GM12801 (cell line): ENCODE data around the gene PCDHA12.

Experiments used
- CTCF ChIP-seq: IDR thresholded peaks from one replicate; pipeline ENCODE4 v1.5.1; 2011; ENCODE audit warnings: control low read depth; ENCODE audit not compliant: insufficient read length; ENCODE audit errors: extremely low read depth

The PCDHA12 gene

GRCh38 chr5:140875085-140876065, at the start of gene PCDHA12:
TSS of gene PCDHA12 (plus strand) at chr5:140875308. CDS start at chr5:140875473, 165 bp downstream.
- no peak for TF ChIP-seq CTCF

DNA sequence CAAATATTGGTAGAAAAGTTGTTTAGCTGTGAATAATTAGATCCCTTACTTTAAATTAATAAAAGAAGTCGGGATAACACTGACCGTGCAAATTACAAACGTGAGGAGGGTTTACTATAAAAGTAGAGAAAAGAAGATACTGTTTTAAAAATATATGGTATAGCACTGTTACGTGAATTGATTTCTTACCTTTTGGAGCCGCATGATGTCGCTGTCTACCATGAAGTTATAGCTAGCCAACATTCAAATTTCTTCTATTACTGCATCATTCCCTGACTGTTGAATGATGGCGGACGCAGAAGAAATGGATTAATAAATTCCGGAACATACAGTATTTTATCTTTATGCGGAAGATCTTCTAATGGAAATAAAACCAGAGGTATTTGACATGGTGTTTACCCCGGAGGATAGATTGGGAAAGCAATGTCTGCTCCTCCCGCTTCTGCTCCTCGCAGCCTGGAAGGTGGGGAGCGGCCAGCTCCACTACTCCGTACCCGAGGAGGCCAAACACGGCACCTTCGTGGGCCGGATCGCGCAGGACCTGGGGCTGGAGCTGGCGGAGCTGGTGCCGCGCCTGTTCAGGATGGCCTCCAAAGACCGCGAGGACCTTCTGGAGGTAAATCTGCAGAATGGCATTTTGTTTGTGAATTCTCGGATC, 47.3 kb upstream of the PCDHA12 start, which contains the start of gene PCDHA6:
TSS of gene PCDHA6 (plus strand) at position 257 of the 658 bp plus-strand sequence. CDS start at position 389, 132 bp downstream.
- no peak for TF ChIP-seq CTCF

- no peak for TF ChIP-seq CTCF
Observed at GRCh38 chr5:140828362-140828737, 46.8 kb upstream of the PCDHA12 start.

- TF ChIP-seq CTCF = no peak
Observed at GRCh38 chr5:140833993-140834392, 41.1 kb upstream of the PCDHA12 start, which contains the start of gene PCDHA7. TSS of gene PCDHA7 (plus strand) at chr5:140834269. CDS start at chr5:140834384, 115 bp downstream.

DNA sequence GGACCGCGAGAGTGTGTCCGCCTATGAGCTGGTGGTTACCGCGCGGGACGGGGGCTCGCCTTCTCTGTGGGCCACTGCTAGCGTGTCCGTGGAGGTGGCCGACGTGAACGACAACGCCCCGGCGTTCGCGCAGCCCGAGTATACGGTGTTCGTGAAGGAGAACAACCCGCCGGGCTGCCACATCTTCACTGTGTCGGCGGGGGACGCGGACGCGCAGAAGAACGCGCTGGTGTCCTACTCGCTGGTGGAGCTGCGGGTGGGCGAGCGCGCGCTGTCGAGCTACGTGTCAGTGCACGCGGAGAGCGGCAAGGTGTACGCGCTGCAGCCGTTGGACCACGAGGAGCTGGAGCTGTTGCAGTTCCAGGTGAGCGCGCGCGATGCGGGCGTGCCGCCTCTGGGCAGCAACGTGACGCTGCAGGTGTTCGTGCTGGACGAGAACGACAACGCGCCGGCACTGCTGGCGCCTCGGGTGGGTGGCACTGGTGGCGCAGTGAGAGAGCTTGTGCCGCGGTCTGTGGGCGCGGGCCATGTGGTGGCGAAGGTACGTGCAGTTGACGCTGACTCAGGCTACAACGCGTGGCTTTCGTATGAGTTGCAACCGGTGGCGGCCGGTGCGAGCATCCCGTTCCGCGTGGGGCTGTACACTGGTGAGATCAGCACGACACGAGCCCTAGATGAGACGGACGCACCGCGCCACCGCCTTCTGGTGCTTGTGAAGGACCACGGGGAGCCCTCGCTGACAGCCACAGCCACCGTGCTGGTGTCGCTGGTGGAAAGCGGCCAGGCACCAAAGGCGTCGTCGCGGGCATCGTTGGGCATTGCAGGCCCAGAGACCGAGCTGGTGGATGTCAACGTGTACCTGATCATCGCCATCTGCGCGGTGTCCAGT, 39.2 kb upstream of the PCDHA12 start:
- TF ChIP-seq CTCF = no peak

GRCh38 chr5:140840978-140841962, 33.8 kb upstream of the PCDHA12 start, which contains the start of gene PCDHA8:
TSS of gene PCDHA8 (plus strand) at chr5:140841187. CDS start at chr5:140841322, 135 bp downstream.
- no peak for TF ChIP-seq CTCF
